A673 (cell line): Measurements from ENCODE around the gene CLEC16A.

Experiments
- CTCF ChIP-seq: fragments of 300-800, 200-600 bp; sonication (generic); conservative IDR thresholded peaks from 2 replicates; pipeline ENCODE4 v1.5.1; 2017; ENCODE audit warnings: low read depth, mild to moderate bottlenecking, antibody characterized with exemption, low read length, moderate library complexity, mixed read lengths
- EZH2 ChIP-seq: fragments of 200-600 bp; sonication (generic); IDR thresholded peaks from 2 replicates; pipeline ENCODE4 v1.6.1; 2017; ENCODE audit warnings: borderline replicate concordance, low read depth, mild to moderate bottlenecking, mixed read lengths, antibody characterized with exemption, low read length; ENCODE audit not compliant: poor library complexity, severe bottlenecking

GRCh38 chr16:11023262-11024039 lies 79.1 kb downstream of the CLEC16A start:
- no peak for TF ChIP-seq CTCF
- no peak for TF ChIP-seq EZH2
